ENCODE data around the gene CHRM2.
"Not testable (repeated sequence)": the region's sequence is repeated elsewhere in the genome, so short reads cannot be mapped to it uniquely, and the experiment has no call there.

The CHRM2 gene

DNA sequence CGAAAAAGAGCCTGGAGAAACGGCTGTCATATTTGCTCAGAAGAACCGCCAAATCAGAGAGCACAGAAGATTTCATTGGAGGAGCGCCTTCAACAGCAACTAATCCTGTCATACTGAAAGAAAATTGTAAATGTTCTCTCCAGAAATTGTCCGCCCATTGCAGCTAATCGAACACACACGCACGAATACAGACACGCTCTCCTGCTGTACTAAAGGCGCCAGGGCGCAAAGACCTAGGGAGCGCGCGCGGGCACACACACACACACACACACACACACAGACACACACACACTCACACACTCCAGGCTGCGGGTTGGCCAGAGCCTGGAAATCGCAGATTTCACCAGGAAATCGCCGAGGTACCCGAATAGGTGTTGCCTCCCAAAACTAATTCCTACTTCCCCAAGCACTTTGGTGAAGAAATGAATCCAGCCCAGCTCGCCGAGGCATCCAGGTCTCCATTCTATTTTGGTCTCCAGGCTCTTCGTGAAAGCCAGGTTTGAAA, at the start of gene CHRM2:
Gene CHRM2 (plus strand): TSS at position 157 of the 505 bp plus-strand sequence. CDS start 146,214 bp downstream, outside the sequence.
- DNase-seq (ENCODE audit: low read depth in 1 of 2, low spot score in 1 of 2) = no peak

DNA sequence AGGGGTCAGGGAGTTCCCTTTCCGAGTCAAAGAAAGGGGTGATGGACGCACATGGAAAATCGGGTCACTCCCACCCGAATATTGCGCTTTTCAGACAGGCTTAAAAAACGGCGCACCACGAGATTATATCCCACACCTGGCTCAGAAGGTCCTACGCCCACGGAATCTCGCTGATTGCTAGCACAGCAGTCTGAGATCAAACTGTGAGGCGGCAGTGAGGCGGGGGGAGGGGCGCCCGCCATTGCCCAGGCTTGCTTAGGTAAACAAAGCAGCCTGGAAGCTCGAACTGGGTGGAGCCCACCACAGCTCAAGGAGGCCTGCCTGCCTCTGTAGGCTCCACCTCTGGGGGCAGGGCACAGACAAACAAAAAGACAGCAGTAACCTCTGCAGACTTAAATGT, 37.1 kb upstream of the CHRM2 start:
- DNase-seq (ENCODE audit: low read depth in 1 of 2, low spot score in 1 of 2) = not testable (repeated sequence)

DNA sequence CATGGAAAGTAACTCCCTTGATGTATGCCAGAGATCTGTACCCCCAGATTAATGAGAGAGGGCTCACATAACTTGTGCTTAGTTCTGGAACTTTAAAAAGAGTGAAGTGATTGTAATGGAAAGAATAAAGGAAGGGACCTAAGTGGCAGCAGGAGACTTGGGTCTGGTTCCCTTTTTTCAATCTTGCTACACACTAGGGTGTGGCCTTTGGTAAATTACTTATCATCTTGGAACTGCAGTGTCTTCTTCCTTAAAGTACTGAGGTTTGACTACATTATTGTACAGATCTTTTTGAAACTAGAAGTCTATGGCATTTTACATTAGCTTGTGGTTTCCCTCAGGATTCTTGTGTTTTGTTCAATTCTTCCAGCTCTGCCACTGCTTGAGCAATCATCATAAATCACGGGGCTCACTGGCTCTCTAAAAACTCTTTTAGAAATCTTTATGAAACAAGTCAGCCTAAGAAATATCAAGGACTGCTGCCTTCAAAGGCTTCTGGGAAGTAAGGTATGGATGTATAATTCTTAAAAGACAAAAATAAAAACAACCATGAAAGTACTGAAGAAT, 22.5 kb upstream of the CHRM2 start:
- no peak for DNase-seq (ENCODE audit: low read depth in 1 of 2, low spot score in 1 of 2)

DNA sequence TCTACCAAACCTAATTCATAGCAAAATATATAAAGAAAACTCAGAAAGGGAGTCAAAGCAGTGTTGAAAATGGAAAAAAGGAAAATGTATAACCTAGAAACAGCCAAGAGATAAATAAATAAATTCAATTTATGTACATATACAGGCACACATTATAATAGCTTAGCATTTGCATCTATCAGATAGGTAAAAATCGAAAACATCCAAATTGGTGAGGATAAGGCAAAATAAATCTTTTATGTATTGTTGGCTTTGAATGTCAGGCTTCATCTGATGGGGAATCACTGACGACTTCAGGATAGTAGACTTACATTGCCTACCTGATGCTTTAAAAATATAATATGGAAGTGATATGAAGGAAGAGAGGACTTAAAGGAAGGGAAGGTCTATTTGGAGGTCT, 20.6 kb upstream of the CHRM2 start:
- DNase-seq (ENCODE audit: low read depth in 1 of 2, low spot score in 1 of 2) = no peak

DNA sequence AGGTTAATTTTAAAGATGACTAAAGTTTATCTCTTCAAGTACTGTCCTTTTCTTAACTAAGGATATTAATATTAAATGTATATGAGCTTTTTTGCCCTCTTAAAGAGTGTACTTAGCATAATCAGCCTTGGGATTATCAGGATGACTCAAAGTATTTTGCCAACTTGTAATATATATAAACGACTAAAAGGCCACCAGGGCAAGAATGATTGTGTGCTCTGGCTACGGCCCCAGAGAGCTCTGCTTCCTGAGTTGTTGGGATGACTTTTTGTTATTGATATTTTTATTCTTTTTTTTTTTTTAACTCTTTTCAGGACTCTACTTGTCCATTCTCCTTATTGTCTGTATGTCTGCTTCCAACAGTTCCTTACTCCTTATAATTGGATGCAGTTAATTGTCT, 14.8 kb upstream of the CHRM2 start:
- DNase-seq (ENCODE audit: low read depth in 1 of 2, low spot score in 1 of 2) = no peak

DNA sequence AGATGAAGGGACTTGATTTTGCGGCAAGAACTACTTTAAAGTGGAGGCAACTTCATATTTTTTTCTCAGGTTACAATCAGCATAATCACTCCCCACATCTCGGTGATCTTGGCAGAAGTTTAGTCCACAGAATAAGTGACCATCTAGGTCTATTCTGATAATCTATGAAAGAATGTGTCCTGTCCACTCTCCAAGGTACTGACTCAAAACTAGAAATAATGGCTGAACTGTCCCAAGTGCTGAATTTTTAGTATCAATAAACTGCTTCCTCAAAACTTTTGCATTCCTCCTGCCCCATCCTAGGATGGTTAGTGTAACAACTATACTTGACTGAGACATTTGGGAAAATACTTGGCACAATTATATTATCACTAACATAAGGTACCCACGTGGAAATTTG, 10.9 kb upstream of the CHRM2 start:
- no peak for DNase-seq (ENCODE audit: low read depth in 1 of 2, low spot score in 1 of 2)

DNA sequence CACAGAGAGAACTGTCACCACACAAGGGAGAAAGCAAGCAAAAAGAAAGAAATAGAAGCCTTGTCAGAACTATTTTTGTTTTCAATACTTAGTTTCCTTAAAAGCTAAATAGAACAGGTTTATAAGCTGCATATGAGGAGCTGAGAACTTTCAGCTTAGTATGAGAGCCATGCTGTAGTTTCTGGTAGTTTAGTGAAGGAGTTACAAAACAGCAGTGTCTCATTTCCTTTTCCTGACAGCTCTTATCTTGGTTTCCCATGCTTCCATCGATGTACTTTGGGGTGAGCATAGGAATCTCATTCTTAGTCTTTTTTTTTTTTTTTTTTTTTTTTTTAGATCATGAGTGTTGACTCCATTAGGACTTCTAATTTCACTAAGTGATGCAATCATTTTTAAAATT, 8.6 kb upstream of the CHRM2 start:
- DNase-seq (ENCODE audit: low read depth in 1 of 2, low spot score in 1 of 2) = no peak

DNA sequence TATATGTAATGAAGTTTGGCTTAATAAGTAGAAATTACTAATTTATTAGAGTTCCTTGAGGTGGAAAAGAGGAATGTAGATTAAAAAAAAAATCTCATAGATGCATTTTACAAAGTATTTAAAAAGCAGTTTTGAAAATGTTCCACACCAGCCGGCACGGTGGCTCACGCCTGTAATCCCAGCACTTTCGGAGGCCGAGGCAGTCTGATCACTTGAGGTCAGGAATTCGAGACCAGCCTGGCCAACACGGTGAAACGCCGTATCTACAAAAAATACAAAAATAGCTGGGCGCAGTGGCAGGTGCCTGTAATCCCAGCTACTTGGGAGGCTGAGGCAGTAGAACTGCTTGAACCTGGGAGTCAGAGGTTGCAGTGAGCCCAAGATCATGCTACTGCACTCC, 3.2 kb upstream of the CHRM2 start:
- no peak for DNase-seq (ENCODE audit: low read depth in 1 of 2, low spot score in 1 of 2)

DNA sequence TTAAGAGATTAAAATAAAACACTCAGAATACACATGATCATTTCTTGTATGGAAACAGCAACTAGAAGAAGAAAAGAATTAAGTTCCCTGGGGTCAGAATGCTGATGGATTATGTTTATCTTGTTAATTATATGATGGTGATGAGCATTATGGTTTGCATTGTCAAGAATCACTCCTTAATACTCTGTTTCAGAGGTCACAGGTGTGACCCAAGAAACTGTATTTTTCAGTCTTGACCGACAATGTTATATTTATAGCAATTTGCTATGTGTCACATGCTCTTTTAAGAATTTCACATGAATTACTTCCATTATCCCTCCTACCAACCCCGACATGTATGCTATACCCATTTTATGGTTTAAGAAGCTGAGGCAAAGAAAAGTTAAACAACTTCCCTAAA, 2.7 kb upstream of the CHRM2 start:
- no peak for DNase-seq (ENCODE audit: low read depth in 1 of 2, low spot score in 1 of 2)

DNA sequence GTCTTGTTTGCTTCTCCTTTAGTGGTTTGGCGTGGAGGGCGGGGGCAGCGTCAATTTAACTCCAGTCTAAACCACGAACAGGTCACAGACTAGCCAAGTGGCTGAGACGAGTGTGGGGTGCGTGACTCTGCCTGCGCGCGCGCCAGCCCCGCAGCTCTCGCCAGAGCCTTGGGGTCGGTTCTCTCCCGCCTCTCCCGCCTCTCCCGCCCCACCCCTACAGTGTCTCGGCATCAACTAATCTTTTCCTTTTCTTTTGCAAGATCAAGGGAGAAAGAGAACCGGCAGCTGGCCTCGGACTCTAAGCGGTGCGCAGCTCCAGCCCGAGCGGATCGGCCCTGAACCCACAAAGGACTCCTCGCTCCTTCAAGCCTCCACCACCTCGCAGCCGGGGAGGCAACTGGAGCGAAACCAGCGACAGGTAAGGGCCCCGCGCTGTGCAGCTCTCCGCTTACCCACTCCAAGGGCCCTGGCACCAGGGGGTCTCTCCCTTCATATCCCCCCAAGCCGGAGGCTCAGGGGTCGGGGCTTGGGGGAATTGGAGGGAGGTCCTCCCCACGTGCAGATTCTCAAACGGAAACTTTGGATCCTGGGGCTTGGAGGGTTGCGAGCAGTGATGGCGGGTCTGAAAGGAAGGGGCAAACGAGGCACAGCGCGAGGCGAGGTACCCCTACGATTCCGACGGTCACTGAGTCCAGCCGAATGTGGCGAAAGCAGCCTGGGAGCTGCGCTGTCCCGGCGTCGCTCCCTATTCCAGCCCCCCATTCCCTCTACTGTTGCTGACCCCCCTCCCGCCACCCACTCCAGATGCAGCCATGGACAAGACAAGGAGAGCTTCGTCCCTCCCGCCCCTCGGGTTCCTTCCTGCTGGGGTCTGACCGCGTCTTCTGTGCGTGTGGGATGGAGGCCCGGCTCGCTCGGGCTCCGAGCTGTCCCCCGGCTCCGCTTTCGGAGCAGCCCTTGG, 829 bp downstream of the CHRM2 start:
- DNase-seq (ENCODE audit: low read depth in 1 of 2, low spot score in 1 of 2) = no peak

DNA sequence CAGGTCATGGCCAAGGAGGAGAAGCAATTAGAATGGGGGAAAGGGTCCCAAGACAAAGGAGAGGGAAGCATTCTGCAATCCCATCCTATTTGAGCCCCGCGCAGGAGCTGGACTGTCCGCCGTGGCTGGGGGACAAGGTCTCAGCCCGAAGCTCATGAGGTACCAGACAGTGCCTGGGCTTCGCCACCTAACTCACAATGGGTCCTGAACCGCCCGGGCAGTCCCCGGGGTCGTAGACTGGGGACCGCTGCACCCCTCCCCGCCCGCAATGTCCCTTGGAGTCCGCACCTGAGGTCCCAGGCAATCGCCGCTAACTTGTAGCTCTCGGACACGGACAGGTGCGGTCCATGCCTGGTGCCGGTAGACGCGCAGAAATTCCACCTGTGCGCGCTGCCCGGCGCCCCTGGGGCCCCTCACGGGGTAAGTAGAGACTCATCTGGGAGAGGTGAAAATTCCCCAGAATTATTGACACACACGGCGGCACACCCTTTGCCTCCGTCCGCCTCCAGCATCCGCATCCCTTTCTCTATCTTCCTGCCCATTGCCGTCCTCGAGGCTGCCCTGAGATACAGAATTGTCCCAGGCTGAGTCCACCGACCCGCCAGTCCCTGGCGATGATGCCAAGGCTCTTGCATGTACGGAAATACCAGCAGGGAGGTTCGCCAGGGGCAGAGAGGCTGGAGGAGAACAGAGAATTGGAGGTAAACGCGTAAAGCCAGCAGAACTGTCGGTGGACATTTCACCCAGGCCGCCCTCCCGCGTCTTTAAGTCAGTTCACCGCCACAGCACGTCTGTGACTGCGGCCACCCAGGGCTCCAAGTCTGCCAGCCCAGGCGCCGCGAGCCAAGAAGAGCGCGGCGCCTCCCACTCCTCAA, 1.8 kb downstream of the CHRM2 start:
- DNase-seq (ENCODE audit: low read depth in 1 of 2, low spot score in 1 of 2) = no peak

DNA sequence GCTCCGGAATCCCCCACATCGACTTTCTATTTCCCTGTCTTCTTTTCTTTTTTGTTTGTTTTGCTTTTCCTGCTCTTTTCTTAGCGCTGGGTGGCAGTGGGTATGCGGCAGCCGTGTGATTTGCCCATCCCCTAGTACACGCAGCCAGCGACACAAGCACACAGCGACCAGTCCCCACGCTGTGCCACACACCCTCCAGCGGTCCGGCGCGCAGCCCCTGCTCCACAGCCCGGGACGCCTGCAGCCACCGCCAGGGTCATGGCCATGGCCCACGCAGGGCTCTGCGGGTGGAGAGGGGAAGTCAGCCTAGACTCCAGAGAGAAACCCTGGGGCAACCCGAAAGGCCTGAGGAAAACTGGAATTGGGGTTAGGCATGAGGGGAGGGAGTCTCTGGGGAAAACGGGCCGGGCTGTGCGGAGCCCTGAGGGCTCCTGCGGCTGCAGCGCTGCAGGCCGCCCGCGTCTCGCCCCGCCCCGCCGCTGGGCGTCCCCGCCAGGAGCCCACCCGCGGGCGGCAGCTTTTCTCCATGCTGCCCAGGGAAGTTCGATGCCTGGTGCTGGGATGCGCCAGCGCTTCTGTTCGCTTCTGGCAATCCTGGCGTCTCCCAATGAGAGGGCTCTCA, 2.5 kb downstream of the CHRM2 start:
- DNase-seq (ENCODE audit: low read depth in 1 of 2, low spot score in 1 of 2) = no peak

DNA sequence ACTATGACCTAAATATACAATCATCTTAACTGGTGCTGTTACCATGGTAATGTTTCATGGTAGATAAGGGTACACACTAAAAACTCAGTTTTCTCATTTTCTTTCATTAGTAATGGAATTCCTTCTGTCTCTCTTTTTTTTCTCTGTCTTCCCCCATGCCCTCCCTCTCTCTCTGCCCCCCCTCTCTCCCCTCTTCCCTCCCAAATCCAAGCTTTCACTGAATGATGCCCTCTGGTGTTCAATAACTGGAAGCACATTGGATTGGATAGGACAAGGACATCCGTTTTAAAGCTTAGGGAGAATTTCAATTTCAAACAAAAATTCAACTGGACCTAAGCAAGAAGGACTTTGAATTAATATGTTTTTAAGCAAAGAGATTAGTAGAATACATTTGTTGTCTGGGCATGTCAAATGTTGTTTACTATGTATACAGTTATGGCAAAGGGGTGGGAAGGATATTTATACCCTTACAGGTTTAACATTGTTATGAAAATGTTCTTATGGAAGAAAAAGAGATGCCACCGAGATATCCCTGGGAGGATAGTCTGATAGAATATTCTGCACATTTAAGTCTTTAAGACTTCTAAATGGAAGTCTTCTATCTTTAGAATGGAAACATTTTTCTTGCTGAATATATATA, 6.1 kb downstream of the CHRM2 start:
- no peak for DNase-seq (ENCODE audit: low read depth in 1 of 2, low spot score in 1 of 2)

DNA sequence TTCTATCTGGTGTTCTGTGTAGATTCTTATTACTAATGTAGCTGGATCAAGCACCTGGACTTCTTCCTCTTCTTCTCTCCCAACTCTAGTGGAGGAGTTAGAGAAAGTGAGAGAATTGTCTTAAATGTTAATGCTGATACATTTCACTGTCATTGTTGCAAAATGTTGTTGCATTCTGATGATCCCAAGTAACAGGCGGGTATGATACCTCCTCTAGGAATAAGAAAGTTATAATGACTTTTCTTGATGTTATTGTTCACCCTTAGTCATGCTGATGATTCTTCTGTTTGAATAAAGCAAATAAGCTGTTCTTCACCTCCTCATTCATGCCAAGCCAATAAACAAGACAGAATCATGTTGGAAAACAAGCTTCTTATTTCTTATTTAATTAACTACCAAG, 9.1 kb downstream of the CHRM2 start:
- DNase-seq (ENCODE audit: low read depth in 1 of 2, low spot score in 1 of 2) = no peak

DNA sequence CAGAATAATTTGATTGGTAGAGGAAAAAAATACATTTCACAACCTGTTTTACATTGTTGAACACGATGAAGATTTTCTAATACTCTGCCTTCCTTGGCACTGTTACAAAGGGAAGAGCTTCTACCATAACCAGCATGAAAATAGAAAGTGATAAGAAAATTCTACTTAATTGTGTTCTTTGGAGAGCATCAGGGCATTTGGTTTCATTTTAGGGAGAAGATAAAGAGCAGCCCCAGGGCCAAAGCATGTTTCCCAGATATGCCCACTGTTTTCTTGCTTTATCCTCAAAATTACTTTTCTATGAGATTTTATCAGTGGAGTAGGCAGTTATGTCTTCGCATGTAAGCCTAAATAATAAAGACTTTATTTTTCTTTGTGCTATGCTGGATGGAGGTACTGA, 9.5 kb downstream of the CHRM2 start:
- DNase-seq (ENCODE audit: low read depth in 1 of 2, low spot score in 1 of 2) = no peak

DNA sequence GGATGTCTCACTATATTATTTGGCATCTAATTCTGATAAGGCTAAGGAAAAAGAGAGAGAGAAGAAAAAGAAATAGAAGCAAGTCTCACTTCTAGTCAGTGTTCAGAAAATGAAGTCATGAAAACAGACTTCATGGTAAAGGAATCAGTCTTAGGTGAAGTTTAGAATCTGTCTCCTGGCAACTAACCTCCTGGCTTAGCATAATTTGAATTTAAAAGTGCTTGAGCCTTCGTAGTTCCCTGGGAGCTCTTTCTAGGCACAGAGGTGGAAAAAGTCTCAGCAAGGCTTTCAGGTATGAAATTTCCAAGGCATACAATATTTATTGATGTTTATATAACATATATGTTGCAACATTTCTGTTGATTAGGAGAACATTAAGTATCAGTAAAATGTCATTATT, 10.4 kb downstream of the CHRM2 start:
- DNase-seq (ENCODE audit: low read depth in 1 of 2, low spot score in 1 of 2) = no peak

DNA sequence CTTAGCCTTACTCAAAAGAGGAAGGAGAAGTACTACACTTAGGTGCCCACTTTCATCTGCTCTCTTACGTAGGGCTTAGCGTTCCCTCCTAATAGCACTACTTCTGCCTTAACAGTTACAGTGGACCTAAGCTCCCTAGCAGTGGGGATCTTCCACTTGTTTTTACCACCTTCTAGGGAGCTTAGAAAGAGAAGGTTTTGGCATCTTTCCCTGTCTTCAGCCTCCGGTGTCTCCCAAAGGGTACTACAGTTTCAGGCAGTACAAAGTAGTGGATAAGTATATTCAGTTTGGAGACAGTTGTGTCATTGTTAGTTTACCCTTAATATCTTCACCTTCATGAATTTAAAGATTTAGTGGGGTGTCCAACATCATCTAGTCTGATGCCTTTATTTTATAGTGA, 14.6 kb downstream of the CHRM2 start:
- DNase-seq (ENCODE audit: low read depth in 1 of 2, low spot score in 1 of 2) = no peak

DNA sequence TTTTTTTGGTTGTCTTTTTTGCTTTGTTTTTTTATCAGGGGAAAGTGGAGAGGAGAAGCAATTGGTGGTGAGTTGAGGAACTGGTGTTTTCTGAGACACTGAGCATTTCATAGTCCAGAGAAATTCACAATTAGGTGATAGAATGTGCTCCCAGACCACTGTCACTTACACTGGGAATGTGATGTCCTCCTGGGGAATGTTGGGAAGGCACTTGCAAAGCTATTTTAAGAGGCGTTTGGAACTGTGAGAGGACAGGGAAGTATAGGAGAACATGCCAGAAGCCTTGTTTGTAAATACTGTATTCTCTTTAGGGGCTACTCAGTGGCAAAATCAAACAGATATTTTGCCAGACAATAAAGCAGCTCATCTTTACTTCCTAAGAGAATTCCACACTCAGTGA, 16.0 kb downstream of the CHRM2 start:
- no peak for DNase-seq (ENCODE audit: low read depth in 1 of 2, low spot score in 1 of 2)

DNA sequence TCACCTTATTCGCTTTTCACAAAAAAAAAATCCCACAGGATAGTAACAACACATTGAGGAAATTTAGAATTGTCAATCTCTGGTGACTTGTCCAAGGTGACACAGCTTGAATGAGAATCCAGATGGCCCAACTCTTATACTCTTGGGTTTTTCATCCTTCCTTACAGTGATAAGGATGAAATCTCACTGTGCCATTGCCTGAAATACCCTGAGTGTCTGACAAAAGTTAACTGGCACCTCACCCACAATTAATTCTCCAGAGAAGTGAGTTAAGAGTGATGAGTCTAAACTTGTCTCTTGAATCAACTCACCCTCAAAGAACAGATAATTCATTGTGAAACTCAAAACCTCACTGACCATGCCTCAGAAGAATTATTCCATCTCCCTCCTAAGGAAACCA, 18.9 kb downstream of the CHRM2 start:
- DNase-seq (ENCODE audit: low read depth in 1 of 2, low spot score in 1 of 2) = no peak

DNA sequence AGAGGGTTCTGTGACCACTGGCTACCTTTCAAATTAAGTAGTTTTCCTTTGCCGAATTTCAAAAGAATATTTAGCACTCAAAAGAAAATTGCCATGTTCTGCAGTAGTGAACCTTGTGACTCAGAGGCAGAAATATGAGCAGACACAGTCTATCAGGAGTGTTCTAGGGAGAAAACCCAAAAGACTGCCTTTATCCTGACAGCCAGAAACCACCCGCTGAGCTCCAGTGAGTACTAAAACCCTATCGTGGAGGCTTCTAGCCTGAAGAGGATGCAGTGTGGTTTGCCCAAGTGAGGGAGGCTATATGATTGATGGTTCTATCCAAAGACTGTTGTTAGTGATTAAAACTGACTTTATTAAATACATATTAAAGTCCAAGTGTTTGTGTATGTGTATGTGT, 21.9 kb downstream of the CHRM2 start:
- no peak for DNase-seq (ENCODE audit: low read depth in 1 of 2, low spot score in 1 of 2)

DNA sequence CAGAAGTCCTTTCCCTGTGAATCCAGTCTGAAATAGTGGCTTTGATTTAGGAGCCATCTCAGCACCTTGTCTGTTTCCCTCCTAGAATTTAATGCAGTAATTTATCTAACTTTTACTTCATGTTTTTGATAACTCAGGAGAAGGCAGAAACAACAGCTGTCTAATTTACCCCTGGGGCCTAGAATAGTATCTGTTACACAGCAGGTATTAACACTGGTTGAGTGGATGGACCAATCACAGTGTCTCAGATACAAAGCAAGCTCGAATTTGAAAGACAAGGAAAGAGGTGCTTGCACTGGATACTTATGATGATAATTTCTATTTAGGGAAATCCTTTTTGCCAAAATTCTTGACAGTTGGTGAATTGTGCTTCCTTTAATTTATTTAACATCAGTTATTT, 23.4 kb downstream of the CHRM2 start:
- no peak for DNase-seq (ENCODE audit: low read depth in 1 of 2, low spot score in 1 of 2)
